Measurements from ENCODE around the gene PLCXD3.

The PLCXD3 gene

DNA sequence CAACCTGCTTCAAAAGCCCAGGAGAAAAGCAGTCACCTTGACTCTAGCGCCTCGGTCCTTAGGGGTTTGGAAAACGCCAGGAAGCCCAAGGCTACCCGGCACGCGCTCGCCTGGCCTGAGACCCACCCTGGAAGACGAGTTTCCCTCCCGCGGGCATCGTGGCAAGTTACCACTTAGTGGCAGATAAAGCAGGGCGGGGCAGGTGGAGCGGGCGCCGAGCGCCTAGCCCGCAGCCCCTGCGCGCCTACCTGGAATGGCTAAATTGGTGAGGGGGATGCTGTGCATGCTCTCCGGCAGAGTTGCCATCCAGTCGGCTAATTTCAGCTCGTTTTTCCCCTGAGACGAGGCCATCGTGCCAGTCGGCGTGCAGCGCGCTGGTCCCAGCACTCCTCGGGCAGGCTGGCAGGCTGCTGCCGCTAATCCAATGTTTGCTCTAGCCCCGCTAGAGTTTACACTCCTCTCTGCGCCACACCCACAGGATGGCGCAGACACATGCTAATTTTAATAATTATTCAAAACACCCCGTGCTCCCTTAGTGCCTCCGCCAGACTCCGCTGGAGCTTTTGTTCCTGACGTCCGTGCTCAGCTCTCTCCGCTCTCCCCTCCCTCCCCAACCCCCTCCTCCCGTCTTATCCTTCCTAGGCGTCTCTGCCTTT lies at the start of gene PLCXD3:
PLCXD3 (minus strand) TSS at position 426 of the 656 bp plus-strand sequence; CDS start at position 351, 75 bp downstream.
- H3K4me1 Mint-ChIP-seq (ENCODE audit: low read depth) = peaks cover 2% of the 10 kb centered on the region
- no peaks in the 10 kb centered on the region for H3K9me3 Mint-ChIP-seq
- H3K4me3 Mint-ChIP-seq = peak within 1 kb of the TSS; percentile 19
- H3K36me3 Mint-ChIP-seq (ENCODE audit: low read depth) = no peaks in the 10 kb centered on the region
- peaks cover 34% of the 10 kb centered on the region for H3K27me3 Mint-ChIP-seq (ENCODE audit: low read depth)
- no peak within 1 kb of the TSS for H3K27ac Mint-ChIP-seq
- DNase-seq (ENCODE audit: low spot score) = no peak

DNA sequence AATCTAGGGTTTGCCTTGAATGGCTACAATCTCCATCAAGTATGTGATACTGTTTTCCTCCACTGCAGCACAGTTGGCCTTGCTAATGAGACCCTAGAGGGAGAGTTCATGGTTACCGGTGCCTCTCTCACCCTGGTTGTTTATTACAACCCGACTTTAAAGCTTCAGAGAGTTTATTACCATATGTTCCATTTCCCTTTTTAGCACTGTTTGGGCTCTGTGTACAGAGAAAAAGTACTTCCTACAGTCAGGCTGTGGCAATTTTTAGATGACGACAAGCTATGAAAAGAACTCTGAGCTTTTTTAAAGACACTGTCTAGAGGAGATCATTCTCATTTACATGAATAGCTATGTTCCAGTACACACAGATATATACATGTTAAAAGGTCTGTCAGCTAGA lies 48.8 kb upstream of the PLCXD3 start:
- no peaks in the 10 kb centered on the region for H3K36me3 Mint-ChIP-seq (ENCODE audit: low read depth)

GRCh38 chr5:41558295-41558694 lies 47.9 kb upstream of the PLCXD3 start:
- Mint-ChIP-seq H3K36me3 (ENCODE audit: low read depth) (no peaks in the 10 kb centered on the region), H3K27me3 (ENCODE audit: low read depth) (no peaks in the 10 kb centered on the region), H3K4me1 (ENCODE audit: low read depth) (no peaks in the 10 kb centered on the region), H3K4me3 (no peak overlapping the region), H3K27ac (no peak overlapping the region), H3K9me3 (no peaks in the 10 kb centered on the region)
- DNase-seq (ENCODE audit: low spot score) = no peak

More for the DNA sequence above, 48.8 kb upstream of the PLCXD3 start:
- Mint-ChIP-seq H3K4me3 (no peak overlapping the region), H3K4me1 (ENCODE audit: low read depth) (no peaks in the 10 kb centered on the region), H3K9me3 (no peaks in the 10 kb centered on the region), H3K27me3 (ENCODE audit: low read depth) (no peaks in the 10 kb centered on the region), H3K27ac (no peak overlapping the region)
- no peak for DNase-seq (ENCODE audit: low spot score)

- H3K4me3 Mint-ChIP-seq = no peak overlapping the region
Measured at GRCh38 chr5:41547991-41548390, 37.6 kb upstream of the PLCXD3 start.

DNA sequence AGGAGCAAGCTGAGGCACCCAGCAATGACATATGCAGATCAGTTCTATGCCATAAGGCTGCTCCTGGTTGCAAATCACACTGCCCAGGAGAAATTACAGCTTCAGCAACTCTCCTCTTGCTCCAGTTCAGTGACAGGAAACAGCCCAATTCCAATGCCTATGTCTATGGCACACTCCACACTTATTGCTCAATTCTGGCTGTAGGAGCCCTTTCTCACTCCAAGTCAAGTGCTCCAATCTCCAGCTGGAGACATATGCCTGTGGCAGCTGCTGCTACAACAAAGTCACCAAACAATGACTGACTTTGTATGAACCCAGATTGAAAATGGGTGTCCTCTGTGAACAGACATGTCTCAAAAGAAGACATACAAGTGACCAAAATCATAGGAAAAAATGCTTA lies 31.8 kb upstream of the PLCXD3 start:
- Mint-ChIP-seq H3K4me3 (no peak overlapping the region), H3K9me3 (peaks cover 3% of the 10 kb centered on the region), H3K36me3 (ENCODE audit: low read depth) (no peaks in the 10 kb centered on the region), H3K4me1 (ENCODE audit: low read depth) (no peaks in the 10 kb centered on the region), H3K27me3 (ENCODE audit: low read depth) (no peaks in the 10 kb centered on the region), H3K27ac (no peak overlapping the region)
- DNase-seq (ENCODE audit: low spot score) = no peak

More at GRCh38 chr5:41547991-41548390, 37.6 kb upstream of the PLCXD3 start:
- no peaks in the 10 kb centered on the region for H3K4me1 Mint-ChIP-seq (ENCODE audit: low read depth)
- DNase-seq (ENCODE audit: low spot score) = no peak
- peaks cover 3% of the 10 kb centered on the region for H3K9me3 Mint-ChIP-seq
- H3K27ac Mint-ChIP-seq = no peak overlapping the region
- H3K36me3 Mint-ChIP-seq (ENCODE audit: low read depth) = no peaks in the 10 kb centered on the region
- no peaks in the 10 kb centered on the region for H3K27me3 Mint-ChIP-seq (ENCODE audit: low read depth)

GRCh38 chr5:41539454-41539853 lies 29.1 kb upstream of the PLCXD3 start:
- H3K36me3 Mint-ChIP-seq (ENCODE audit: low read depth) = no peaks in the 10 kb centered on the region
- DNase-seq (ENCODE audit: low spot score) = no peak
- H3K27me3 Mint-ChIP-seq (ENCODE audit: low read depth) = no peaks in the 10 kb centered on the region
- no peak overlapping the region for H3K4me3 Mint-ChIP-seq
- no peaks in the 10 kb centered on the region for H3K4me1 Mint-ChIP-seq (ENCODE audit: low read depth)
- H3K9me3 Mint-ChIP-seq = peaks cover 3% of the 10 kb centered on the region
- H3K27ac Mint-ChIP-seq = no peak overlapping the region

- Mint-ChIP-seq H3K4me3 (no peak overlapping the region), H3K36me3 (ENCODE audit: low read depth) (no peaks in the 10 kb centered on the region), H3K27me3 (ENCODE audit: low read depth) (no peaks in the 10 kb centered on the region), H3K9me3 (peaks cover 3% of the 10 kb centered on the region), H3K27ac (no peak overlapping the region), H3K4me1 (ENCODE audit: low read depth) (no peaks in the 10 kb centered on the region)
- DNase-seq (ENCODE audit: low spot score) = no peak
Measured at GRCh38 chr5:41537581-41537980, 27.2 kb upstream of the PLCXD3 start.

DNA sequence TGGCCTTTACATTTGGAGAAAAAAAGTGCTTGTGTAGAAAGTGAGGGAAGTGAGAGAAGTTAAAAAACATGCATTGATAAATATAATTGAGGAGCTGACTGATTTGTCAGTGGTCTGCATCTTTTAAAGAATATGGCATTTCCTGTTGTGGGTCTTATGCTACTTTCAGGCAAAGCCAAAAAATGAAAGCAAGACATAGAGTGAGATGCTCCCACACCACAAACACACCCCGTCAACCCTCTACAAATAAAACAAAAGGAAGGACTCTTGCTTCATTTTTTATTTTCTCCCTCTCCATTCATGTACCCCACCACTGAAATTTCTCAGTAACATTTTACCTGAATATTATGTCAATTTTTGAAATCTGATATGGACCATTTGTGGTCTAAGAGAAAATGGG lies 22.1 kb upstream of the PLCXD3 start:
- Mint-ChIP-seq H3K27ac (no peak overlapping the region), H3K36me3 (ENCODE audit: low read depth) (no peaks in the 10 kb centered on the region), H3K4me1 (ENCODE audit: low read depth) (no peaks in the 10 kb centered on the region), H3K27me3 (ENCODE audit: low read depth) (no peaks in the 10 kb centered on the region), H3K4me3 (no peak overlapping the region), H3K9me3 (no peaks in the 10 kb centered on the region)
- DNase-seq (ENCODE audit: low spot score) = no peak

- H3K36me3 Mint-ChIP-seq (ENCODE audit: low read depth) = no peaks in the 10 kb centered on the region
- DNase-seq (ENCODE audit: low spot score) = no peak
- no peaks in the 10 kb centered on the region for H3K9me3 Mint-ChIP-seq
- no peak overlapping the region for H3K4me3 Mint-ChIP-seq
- no peak overlapping the region for H3K27ac Mint-ChIP-seq
- no peaks in the 10 kb centered on the region for H3K27me3 Mint-ChIP-seq (ENCODE audit: low read depth)
- no peaks in the 10 kb centered on the region for H3K4me1 Mint-ChIP-seq (ENCODE audit: low read depth)
Measured at GRCh38 chr5:41527201-41527779, 16.9 kb upstream of the PLCXD3 start.

- DNase-seq (ENCODE audit: low spot score) = no peak
- Mint-ChIP-seq H3K9me3 (no peaks in the 10 kb centered on the region), H3K27ac (no peak overlapping the region), H3K4me3 (no peak overlapping the region), H3K36me3 (ENCODE audit: low read depth) (no peaks in the 10 kb centered on the region), H3K4me1 (ENCODE audit: low read depth) (no peaks in the 10 kb centered on the region), H3K27me3 (ENCODE audit: low read depth) (no peaks in the 10 kb centered on the region)
Measured at GRCh38 chr5:41526699-41527098, 16.3 kb upstream of the PLCXD3 start.

GRCh38 chr5:41524174-41524573 lies 13.8 kb upstream of the PLCXD3 start:
- H3K4me3 Mint-ChIP-seq = no peak overlapping the region
- no peaks in the 10 kb centered on the region for H3K27me3 Mint-ChIP-seq (ENCODE audit: low read depth)
- no peaks in the 10 kb centered on the region for H3K36me3 Mint-ChIP-seq (ENCODE audit: low read depth)
- H3K4me1 Mint-ChIP-seq (ENCODE audit: low read depth) = no peaks in the 10 kb centered on the region
- no peak overlapping the region for H3K27ac Mint-ChIP-seq
- no peak for DNase-seq (ENCODE audit: low spot score)
- no peaks in the 10 kb centered on the region for H3K9me3 Mint-ChIP-seq

DNA sequence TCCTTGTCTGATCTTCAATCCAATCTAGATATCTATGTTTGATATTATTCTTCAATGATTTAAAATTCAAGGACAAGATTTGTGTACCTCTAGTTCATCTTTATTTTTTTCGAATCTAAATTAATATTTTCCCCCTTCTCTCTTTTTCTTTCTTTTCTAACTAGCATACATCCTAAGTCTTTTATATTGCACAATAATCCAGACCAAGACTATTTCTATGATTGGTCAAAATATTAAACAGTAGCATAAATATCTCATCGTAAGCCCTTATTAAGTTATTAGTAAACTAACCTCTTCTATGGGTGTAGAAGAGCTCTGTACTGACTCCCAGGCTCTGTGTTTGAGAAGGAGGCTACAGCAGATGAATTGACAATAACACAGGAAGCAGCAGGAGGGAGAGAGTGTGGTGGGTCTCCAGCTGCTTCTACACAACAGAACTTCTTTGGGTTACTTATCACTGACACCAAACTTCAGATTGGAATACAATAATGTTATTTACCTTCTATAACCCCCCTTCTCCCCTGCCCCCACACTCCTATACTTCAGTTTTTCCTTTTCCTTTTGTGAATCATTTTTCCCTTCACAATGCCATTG lies 11.9 kb upstream of the PLCXD3 start:
- no peak overlapping the region for H3K4me3 Mint-ChIP-seq
- DNase-seq (ENCODE audit: low spot score) = no peak
- no peaks in the 10 kb centered on the region for H3K36me3 Mint-ChIP-seq (ENCODE audit: low read depth)
- no peaks in the 10 kb centered on the region for H3K4me1 Mint-ChIP-seq (ENCODE audit: low read depth)
- H3K9me3 Mint-ChIP-seq = no peaks in the 10 kb centered on the region
- H3K27ac Mint-ChIP-seq = no peak overlapping the region
- H3K27me3 Mint-ChIP-seq (ENCODE audit: low read depth) = no peaks in the 10 kb centered on the region

DNA sequence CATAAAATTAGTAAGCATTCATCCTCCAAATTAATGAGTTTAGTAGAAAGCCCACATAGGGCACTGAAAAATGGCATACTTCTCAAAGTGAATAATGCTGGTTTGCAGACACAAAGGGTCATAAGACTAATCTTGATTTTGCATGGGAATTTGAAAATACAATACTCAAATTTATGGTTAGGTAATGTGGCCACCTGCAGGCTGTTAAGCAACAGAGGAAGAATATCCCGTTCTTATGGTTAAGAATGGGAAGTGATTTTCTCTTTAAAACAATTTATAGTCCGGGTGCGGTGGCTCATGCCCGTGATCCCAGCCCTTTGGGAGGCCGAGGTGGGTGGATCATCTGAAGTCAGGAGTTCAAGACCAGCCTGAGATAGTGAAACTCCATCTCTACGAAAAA lies 9.4 kb upstream of the PLCXD3 start:
- DNase-seq (ENCODE audit: low spot score) = no peak
- H3K27me3 Mint-ChIP-seq (ENCODE audit: low read depth) = no peaks in the 10 kb centered on the region
- H3K9me3 Mint-ChIP-seq = no peaks in the 10 kb centered on the region
- no peaks in the 10 kb centered on the region for H3K4me1 Mint-ChIP-seq (ENCODE audit: low read depth)
- H3K27ac Mint-ChIP-seq = no peak overlapping the region
- no peak overlapping the region for H3K4me3 Mint-ChIP-seq
- no peaks in the 10 kb centered on the region for H3K36me3 Mint-ChIP-seq (ENCODE audit: low read depth)

DNA sequence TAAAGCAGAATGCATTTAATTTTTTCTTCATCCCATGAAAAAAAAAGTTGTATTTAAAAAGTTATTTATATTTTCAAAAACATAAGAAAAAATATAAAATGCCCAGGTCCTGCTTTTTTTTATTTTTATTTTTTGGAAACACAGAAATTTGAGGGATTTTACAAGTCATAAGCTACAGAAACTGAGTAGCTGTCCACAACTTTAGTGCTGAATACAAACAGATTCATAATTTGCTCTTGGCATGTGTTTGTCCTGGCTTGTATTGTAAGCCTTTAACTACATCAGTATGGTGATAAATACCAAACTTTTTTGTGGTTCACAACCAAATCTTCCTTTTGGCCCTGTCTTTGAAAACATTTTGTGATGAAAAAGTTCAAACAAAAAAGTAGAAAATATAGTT lies 7.5 kb upstream of the PLCXD3 start:
- Mint-ChIP-seq H3K27ac (no peak overlapping the region), H3K9me3 (no peaks in the 10 kb centered on the region), H3K4me3 (no peak overlapping the region), H3K4me1 (ENCODE audit: low read depth) (no peaks in the 10 kb centered on the region), H3K36me3 (ENCODE audit: low read depth) (no peaks in the 10 kb centered on the region), H3K27me3 (ENCODE audit: low read depth) (no peaks in the 10 kb centered on the region)
- DNase-seq (ENCODE audit: low spot score) = no peak
